Kidney tubule cell (primary cell): ENCODE results near the gene B4GALT6.
A peak's percentile ranks its signal among the peaks of the same experiment; 100 is the strongest.

ENCODE experiments used
- DNase-seq: peaks from one replicate; pipeline ENCODE4 v3.0.0-alpha.2; 2018; ENCODE audit warnings: low spot score

B4GALT6 gene

DNA sequence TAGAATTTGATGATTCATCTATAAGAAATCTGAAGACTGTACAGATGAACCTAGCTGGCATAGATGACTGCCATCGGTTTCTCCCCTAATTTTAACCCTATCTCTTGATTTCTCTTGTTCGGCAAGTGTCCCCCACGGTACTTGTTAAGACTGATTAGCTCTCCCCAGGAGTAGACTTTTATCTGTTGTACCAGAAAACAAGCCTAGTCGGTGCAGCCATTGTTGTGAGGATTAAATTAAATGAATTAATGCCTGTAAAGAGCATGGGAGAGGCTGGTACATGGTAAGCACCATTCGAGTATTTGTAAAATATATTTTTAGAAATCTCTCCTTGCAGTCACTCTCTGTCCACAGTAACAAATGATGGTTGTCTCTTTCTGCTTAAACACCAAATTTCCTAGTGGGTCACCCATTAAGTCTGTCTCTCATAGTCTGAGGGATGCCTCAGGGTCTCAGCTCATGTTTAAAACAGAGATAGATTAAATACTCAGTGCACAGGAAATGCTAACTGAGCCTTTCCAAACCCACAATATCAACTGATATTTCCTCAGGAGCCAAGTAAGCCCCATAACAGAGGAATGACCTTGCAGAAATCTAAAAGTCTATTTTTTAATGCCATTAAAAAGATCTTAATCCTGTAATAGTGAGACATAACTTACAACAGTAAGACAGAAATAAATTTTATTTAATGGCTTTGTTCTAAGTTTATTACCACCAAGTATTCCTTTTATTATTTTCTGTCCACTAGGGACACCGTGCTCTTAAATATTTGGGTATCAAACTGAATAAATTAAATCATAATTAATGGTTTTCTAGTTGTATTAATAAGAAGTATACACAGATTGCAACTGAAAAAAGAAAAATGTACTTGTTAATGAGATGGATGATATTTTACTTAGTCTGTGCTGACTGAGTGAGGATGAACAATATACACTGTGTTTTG lies 2.9 kb upstream of the B4GALT6 start:
- DNase-seq = no peak

DNA sequence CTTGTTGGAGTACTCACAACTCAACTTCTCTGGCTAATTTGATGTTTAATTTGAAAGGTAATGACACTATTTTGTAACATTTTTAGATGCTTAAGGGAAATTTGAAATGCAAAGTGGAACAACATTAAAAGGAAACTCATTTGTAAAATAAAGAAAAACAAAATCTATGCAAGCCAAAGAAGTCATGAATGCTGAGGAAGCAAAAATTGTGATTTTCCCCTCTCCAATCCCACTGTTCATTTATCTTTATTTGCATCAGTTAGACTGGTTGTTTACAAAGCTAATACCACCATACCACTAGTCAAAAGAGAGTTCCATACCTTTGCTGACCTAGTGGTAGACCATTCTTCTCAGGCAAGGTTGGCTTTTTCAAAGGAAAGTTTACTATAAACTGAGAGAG lies 2.2 kb upstream of the B4GALT6 start:
- DNase-seq = no peak

DNA sequence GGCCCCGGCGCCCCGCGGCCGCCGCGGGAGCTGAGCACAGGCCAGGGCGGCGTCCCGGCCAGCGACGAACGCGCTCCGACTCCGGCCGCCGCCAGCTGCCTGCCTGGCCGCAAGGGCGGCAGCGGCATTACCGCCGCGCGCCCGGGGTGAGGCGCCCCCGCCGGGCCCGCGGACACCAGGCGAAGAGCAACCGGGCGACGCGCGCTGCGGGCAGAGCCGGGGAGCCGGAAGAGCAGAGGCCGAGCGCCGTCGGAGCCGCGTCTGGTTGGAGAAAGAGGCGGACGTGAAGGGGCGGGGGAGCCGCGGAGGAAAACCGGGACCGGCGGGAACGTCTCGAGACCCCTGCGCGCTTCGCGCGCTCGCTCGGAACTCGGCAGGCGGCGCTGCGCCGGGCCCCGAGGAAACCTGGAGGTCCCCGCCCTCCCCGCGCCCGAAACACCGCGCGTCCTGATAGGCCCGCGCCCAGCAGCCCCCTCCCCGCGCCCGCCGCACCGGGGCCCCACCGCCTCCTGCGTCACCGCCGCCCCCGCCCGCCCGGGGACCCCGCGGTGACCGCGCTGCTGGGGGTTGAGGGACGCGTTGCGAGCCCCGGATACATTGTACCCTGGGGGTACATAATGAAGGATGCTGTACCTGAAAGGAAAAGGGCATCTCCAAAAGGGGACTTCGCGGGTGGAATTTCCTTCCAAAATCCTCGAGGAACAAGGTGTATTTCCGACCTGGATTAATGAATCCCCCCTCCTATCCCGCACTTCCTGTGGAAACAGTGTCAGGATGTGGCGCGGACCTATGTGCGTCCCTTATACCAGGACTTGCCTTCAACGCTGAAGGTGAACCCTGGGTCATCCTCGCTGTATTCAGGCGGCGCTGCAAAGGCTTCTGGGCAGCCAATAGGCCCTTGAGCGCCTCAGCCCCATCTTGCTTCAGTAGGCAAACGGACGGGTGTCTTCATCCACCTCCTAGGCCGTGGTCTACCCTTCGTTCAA lies 1.0 kb upstream of the B4GALT6 start:
- peak; percentile 86 for DNase-seq

DNA sequence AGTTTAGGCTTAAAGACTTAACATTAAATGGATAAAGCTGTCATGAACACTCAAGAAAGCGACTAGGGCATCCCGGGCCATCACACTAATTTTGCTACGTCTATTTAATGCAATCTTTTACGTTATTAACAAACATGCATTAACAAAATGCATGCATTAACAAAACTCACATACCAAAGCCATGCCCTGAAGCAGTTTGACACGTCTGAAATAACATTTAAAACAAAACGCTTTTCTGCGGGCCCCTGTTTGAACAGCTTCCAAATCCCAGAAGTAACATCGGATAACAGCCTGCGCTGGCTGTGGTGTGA lies 458 bp downstream of the B4GALT6 start:
- DNase-seq = no peak

DNA sequence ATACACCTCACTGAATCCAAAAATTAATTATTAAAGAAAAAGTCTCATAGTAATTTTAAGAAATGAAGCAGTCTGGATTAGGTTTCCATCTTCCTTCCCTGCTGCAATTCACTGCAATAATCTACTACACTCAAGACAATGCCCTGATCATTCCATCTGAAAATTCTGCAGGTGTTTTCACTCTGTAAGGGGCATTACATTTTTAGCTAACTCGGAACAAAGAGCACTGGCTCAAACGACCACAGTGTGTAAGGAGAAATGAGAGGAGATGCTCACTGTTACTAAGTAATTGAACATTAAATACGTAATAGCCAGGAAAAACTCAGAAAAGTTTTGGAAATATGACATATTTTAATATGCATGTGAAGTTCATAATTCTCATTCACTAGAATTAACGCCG lies 1.3 kb downstream of the B4GALT6 start:
- no peak for DNase-seq

- peak; percentile 40 for DNase-seq
Observed at GRCh38 chr18:31680831-31681568, 3.4 kb downstream of the B4GALT6 start.

DNA sequence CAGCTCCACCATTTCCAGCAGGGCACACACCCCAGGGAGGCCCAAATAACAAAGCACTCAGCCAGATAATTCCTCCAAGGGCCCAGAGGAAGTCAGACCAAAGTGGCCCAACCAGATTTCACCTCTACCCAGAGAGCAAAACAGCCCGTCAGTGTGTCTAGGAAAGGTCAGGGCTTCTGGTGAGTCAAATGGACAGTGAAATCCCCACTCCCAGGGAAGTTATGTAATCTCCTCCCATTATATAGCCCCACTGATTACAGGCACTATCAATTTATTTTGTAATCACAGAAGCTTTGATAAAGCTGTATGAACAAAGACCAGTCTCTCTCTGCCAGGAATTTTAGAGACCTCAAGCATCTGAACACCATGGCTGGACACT lies 4.0 kb downstream of the B4GALT6 start:
- peak; percentile 16 for DNase-seq

- DNase-seq = no peak
Observed at GRCh38 chr18:31679791-31680432, 4.5 kb downstream of the B4GALT6 start.

- peak; percentile 77 for DNase-seq
Observed at GRCh38 chr18:31679133-31679742, 5.1 kb downstream of the B4GALT6 start.

GRCh38 chr18:31678425-31678824 lies 6.0 kb downstream of the B4GALT6 start:
- DNase-seq = no peak

DNA sequence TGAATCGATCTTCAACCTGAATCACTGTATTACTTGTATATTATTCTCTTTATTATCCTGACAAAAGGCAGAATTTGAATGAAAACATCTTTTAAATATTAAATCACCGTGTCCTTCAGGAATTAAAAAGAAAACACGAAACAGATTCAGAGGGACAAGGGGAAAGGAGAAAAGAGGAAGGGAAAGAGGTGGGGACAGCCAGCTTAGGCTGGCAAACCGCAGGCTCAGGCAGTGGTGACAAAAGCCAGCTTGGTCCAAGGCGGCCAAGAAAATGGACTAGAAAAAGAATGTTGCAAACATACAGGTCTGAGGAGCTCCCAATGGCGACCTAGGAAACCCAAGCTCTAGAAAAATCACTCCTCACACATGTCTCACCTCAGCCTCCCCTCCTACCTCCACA lies 6.8 kb downstream of the B4GALT6 start:
- no peak for DNase-seq

DNA sequence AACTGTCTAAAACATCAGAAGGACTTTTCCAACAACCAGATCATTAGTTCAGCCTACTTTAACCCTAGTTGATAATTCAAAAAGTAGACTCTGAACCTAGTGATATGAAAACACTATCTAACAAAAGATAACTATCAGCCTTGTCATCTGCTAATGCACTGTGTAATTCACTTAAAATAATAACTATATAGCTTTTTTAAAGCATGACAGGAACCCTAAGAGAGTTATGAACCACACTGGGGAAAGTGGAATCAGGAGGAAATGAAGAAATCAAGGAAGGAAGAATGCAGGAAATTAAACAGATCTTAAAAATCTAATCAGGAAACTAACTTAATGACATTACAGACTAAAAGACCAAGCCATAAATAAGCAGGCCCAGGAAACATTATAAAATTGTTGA lies 9.0 kb downstream of the B4GALT6 start:
- DNase-seq = no peak

- no peak for DNase-seq
Observed at GRCh38 chr18:31672628-31673135, 11.7 kb downstream of the B4GALT6 start.

- DNase-seq = no peak
Observed at GRCh38 chr18:31671951-31672350, 12.4 kb downstream of the B4GALT6 start.

- no peak for DNase-seq
Observed at GRCh38 chr18:31669541-31669940, 14.8 kb downstream of the B4GALT6 start.

DNA sequence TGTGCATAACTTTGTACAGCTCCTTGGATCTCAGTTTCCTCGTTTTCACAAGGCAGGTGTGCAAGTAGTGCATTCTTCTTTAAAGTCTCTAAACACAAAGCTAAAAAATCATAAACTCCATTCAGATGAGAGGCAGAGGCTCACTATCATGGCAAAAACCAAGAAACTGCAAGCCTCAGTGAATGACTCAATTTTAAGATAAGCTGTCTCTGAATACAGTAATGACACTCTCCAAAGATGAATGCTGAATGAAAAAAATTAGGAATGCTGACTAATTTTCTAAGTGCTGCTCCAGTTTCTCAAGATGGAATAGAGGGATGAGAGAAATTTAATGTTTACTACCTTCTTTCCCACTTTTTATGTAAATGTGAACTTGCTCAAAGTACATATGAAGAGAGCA lies 17.2 kb downstream of the B4GALT6 start:
- no peak for DNase-seq

GRCh38 chr18:31666055-31666454 lies 18.3 kb downstream of the B4GALT6 start:
- no peak for DNase-seq

DNA sequence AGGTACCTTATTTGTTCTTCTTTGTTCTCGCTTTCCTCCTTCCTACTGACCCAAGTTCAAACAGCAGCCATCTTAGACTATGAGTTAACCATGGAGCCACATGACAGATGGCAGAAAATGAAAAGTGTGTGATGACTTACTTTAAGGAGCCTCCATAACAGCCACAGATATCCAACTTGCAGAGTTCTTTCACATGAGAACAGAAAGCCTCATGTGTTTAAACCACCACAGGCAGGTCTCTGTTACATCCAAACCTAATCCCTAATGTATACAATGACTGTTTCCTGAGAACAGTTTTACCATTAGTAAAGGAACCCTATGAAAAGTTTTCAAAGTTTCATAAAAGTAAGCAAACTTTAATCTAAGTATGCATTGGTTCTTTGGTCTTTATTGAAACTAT lies 20.3 kb downstream of the B4GALT6 start:
- DNase-seq = no peak

GRCh38 chr18:31661965-31662364 lies 22.4 kb downstream of the B4GALT6 start:
- DNase-seq = no peak

GRCh38 chr18:31660763-31661162 lies 23.6 kb downstream of the B4GALT6 start:
- no peak for DNase-seq

GRCh38 chr18:31659576-31660177 lies 24.7 kb downstream of the B4GALT6 start:
- DNase-seq = peak; percentile 73
